GM18870 (cell line): ENCODE data around the gene CLCN6.
A peak's percentile ranks its signal among the peaks of the same experiment; 100 is the strongest.
"Not testable (repeated sequence)": the region's sequence is repeated elsewhere in the genome, so short reads cannot be mapped to it uniquely, and the experiment has no call there.

ENCODE experiments used
- ATAC-seq: cut with Tn5 transposase; IDR thresholded peaks from one replicate; pipeline ENCODE4 v1.9.1; 2021; ENCODE audit warnings: moderate library complexity; ENCODE audit not compliant: unreplicated experiment

The CLCN6 gene

DNA sequence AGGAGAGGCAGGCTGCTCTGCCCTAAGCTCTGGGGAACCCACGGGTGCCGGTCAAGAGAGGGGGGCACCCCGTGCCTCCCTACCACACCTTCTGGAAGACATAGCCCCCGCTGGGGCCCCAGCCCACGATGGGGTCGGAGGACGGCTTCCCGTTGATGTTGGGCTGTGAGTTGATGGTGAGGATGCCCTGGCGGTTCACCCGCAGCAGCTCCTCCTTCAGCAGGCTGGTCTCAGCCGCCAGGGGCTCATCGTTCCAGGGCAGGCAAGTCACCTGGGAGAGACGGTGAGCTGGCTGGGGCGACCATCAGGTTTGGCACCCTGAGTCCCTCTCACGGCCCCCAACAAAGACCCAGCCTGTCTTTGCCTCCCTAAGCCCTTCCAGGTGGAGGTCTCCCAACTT is 12.2 kb upstream of the CLCN6 start:
- ATAC-seq = no peak

DNA sequence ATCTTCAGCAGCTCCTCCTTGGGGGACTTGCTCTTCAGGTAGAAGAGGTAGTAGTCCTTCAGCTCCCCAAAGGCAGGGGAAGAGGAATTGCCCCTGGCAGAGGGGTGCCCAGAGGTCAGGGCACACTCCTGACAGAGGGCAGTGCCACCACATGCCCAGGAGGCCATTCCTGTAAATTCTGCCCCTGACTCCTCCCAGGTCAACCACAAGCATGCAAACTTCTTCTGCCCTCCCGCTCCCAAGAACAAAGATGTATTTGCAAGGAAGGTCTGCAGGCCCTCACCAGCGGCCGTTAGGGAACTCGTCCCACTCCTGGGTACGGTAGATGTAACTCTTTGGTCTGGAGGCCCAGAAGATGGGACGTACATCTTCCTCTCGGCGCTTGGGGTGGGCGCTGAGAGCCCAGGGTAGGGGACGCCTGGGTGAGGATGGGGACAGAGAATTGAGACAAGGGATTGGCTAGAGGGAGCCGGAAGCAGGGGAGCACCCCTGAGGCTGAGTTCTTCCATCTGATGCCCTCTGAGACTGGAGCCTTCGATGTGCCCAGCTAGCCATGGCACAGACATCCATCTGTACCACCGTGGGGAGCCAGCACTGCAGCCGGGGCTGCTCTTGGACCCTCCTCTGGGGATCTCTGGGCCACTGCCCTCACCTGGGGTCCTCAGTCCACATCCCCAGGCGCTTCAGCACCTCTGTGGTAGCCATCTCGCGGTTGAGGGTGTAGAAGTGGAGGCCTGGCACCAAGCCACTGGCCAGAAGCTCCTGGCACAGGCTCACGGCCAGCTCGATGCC is 11.3 kb upstream of the CLCN6 start:
- ATAC-seq = no peak

GRCh38 chr1:11795238-11795890 is 10.6 kb upstream of the CLCN6 start:
- ATAC-seq = no peak

DNA sequence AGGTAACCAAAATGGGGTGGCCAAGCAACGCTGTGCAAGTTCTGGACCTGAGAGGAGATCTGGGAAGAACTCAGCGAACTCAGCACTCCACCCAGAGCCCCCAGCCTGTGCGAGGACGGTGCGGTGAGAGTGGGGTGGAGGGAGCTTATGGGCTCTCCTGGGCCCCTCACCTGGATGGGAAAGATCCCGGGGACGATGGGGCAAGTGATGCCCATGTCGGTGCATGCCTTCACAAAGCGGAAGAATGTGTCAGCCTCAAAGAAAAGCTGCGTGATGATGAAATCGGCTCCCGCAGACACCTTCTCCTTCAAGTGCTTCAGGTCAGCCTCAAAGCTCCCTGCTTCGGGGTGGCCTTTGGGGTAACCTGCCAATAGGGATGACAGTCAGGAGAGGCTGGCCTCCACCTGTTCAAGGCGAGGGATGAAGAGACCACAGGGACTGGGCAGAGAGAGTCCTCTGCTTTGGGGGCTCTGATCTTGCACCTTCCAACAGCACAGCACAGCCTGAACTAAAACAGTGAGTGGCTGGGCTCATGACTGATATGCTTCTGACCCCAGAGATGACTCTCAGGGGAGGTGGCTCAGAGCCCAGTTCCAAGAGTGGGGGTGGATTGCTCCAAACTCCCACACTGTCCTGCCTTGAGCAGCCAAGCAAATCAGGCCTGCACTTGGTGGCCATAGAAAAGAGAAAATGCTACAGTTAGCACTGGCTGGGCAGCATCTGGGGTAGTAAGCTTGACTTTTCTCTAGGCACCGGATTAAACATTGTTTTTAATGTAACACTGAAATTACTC is 9.8 kb upstream of the CLCN6 start:
- no peak for ATAC-seq

DNA sequence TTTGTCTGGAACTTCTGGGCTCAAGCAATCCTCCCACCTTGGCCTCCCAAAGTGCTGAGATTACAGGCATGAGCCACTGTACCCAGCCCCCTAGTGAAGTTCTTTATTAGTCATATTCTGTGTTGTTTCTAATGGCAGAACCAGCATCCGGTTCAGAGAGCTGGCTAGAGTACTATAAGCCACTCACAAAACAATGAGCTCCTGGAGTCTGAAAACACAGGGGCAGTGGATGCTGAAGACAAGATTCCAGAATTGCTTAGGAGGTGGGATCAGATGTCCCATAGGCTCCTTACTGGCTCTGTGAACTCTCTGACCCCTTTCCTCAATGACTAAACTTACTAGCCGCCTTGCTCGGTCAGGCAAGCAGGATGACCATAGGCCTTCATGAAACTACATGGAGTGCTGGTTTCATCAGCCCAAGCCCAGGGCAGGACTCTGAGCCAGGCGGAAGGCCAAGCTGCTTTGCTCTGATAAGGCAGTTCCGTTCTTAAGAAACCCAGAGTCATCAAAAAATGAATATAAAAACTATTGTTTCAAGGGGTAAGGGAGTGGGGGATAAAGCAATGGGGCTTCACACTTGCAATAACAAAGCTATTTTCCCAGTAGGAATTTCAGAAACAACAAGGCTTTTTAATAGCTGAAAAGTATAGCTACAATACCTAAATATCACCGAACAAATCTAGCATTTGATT is 8.3 kb upstream of the CLCN6 start:
- ATAC-seq = no peak

GRCh38 chr1:11799099-11799498 is 6.9 kb upstream of the CLCN6 start:
- ATAC-seq = no peak

GRCh38 chr1:11799896-11800295 is 6.1 kb upstream of the CLCN6 start:
- ATAC-seq = no peak

DNA sequence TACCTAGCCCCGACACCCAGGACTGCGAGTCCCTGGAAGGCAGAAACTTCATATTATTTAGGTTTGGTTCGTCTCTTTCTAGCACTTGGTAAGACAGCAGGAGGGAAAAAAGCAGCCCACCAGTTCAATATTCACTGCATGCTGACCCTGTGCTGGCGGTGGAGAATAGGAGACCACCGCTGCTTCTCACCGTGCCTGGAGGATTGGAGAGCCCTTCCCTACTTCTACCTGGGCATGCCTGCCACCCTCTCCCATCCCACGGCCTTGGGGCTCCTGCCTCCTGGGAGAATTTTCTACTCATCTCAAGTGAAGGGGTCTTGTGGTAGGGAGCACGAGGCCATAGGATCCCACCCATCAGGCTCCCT is 5.6 kb upstream of the CLCN6 start:
- no peak for ATAC-seq

GRCh38 chr1:11800756-11801433 is 5.1 kb upstream of the CLCN6 start:
- no peak for ATAC-seq

GRCh38 chr1:11802616-11802972 is 3.4 kb upstream of the CLCN6 start:
- ATAC-seq = no peak

GRCh38 chr1:11802973-11803885 is 2.8 kb upstream of the CLCN6 start:
- ATAC-seq = no peak

GRCh38 chr1:11803924-11804665 is 1.9 kb upstream of the CLCN6 start:
- not testable (repeated sequence) for ATAC-seq

DNA sequence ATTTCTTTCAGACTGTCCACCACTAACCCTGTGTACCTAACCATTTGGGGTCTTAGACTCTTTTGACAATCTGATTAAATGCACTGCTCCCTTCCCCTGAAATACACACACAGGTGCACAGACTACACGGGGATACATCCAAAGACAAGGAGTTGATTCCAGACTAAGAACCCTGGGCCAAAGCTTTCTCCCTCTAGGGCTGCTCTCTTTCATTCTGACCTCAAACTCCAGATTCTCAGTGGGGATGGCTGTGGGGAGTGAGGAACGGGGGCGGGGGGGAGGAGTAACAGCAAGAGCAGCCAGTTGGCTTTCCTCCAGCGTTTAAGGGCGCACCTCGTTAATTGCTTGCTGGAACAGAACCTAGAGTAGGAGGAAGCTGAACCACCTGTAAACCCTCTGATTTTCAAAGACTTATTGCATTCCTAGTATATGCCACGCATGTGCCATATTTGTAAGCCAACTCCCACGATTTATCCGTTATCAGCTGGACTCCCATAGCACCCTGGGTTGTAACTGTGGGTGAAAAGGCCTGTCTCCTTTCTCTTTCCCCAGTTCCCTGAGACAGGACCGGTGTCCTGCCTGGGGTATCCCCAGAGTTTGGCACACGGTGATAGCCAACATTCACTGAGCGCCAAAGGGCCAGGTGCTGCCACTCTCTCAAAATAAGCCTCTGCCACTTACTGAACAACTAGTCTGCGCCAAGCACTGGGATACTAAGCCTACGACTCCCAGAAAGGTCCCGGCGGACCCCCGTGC is 1.1 kb upstream of the CLCN6 start:
- no peak for ATAC-seq

DNA sequence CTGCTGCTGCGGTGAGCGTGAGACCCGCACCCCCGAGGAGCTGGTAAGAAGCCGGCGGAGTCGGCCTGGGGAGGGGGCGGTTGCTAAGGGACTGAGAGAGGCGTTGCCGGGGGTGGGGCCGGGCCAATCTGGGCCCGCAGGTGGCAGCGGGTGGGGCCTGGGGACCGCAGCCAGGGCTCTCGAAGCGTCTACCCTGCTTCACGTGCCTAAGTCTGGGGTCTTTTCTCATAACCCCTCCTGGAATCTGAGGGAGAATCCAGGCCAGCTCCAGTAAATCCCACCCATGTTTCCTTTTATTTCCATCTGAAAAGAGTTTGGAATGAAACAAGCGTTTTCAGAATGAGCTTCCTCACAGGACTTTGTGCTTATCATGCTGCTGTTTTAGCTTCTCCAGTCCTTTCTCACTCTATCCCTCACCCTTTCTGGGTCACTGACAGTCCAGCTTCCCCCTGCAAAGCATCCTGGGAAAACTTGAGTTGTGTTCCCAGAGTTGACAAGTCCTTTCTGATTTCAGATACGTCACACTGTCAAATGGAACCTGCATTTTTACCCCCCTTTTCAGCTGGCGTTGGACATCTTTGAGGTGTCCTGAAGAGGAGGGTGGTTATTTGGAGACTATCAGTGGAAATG is 431 bp downstream of the CLCN6 start:
- ATAC-seq = peak; percentile 11

DNA sequence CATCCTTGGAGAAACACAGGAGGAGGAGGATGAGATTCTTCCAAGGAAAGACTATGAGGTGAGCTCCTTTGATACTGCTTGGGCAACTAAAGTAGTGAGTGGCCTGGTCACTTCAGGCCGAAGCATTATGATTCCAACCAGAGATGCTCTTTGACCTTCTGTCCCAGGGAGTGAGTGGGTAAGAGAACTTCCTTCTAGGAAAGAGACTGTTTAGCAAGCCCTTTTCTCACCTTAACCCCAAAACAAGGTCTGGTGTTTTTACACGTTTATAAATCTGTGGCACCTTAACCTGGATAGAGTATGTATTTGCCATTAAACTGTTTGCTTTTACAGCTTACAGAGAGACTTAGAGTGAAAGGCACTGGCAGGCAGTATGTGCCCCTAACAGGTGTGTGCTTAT is 1.1 kb downstream of the CLCN6 start:
- ATAC-seq = no peak

DNA sequence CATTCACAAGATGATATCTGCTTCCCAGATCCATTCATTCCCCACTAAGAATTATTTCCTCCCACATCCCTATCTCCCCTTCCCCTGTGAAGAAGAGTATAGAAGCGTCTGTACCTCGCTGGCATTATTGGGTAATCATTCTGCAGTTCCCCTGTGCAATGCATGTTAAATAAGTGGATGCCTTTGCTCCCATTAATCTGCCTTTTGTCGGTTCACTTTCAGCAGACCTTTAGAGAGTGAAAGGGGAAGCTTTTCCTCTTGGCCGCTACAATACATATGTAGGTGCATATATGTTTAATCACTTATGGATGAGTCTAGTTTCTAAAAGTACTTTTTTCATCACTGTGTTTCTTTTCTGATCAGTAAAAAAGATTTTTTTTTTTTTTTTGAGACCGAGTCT is 7.0 kb downstream of the CLCN6 start:
- ATAC-seq = no peak

DNA sequence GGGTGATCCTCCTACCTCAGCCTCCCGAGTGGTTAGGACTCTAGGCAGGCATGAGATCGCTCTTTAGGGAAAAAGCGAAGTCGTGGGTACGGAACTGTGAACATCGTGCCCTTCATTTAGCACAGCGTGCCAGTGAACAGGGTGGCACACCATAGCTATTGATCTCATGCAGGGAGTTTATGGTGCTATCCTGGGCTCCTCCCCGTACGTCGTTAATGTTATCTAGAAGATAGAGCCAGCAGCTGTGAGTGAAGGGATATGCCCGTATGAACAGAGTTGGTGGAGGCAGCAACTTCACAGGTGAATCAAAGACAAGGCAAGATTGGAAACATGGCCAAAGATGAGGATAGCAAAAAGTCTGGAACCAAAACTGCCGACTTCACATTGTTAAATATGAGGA is 11.2 kb downstream of the CLCN6 start:
- no peak for ATAC-seq

DNA sequence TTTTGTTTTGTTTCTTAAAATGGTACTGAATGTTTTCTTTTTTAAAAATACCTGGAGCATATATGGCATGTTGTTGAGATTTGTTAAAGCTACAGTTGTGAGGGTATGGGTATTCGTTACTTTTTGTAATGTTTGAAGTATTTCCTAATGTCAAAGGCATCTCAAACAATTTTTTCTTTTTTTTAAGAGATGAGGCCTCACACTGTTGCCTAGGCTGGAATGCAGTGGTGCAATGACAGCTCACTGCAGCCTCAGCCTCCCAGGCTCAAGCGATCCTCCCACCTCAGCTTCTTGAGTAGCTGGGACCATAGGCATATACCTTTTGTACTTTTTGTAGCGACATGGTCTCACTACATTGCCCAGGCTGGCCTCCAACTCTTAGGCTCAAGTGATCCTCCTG is 16.1 kb downstream of the CLCN6 start:
- ATAC-seq = no peak
